IMR-90 (cell line): ENCODE data around the gene TEX2. TPM values are rescaled to one million over a fixed set of nuclear protein-coding genes. Genes with fewer than 3 reads are reported as not detected.

Source experiments
- ATAC-seq: fragments of 200-7000 bp; cut with Tn5 transposase; 2 replicates; pipeline ENCODE4 v1.9.1; 2020; ENCODE audit warnings: low read depth, mild to moderate bottlenecking, moderate library complexity
- BruUV-seq: library from RNA; stranded (reverse); fragments of 400-500 nt; replicated peaks from 2 replicates; lab custom pipeline; 2021; lab: Mats Ljungman, UMichigan
- CTCF ChIA-PET: fragments of 300-600 bp; formaldehyde crosslinking; extraction: SDS; loops from one replicate; lab custom pipeline; 2021; ENCODE audit warnings: antibody characterized with exemption; lab: Yijun Ruan, JAX
- POLR2A ChIA-PET: fragments of 300-600 bp; sonication (Branson Sonifier 250); formaldehyde crosslinking; loops from one replicate; lab custom pipeline; 2022; ENCODE audit warnings: antibody characterized with exemption; ENCODE audit not compliant: unreplicated experiment; lab: Charles Lee
- DNase-seq: peaks from one replicate; pipeline ENCODE4 v3.0.0; 2013
- H2AFZ ChIP-seq: replicated peaks from 2 replicates; pipeline ENCODE3; 2013; ENCODE audit warnings: low read length, mild to moderate bottlenecking; ENCODE audit not compliant: poor library complexity
- H2AK5ac ChIP-seq: 2 replicates; pipeline ENCODE4 v1.6.1; 2013; ENCODE audit warnings: low read depth, low read length, inconsistent platforms
- H2AK9ac ChIP-seq: replicated peaks from 2 replicates; pipeline ENCODE3; 2013; ENCODE audit warnings: mild to moderate bottlenecking, low read depth, low read length, moderate library complexity; ENCODE audit not compliant: poor library complexity
- H2BK120ac ChIP-seq: 2 replicates; pipeline ENCODE4 v1.6.1; 2013; ENCODE audit warnings: low read depth, low read length, inconsistent platforms
- H2BK15ac ChIP-seq: 3 replicates; pipeline ENCODE4 v1.6.1; 2013; ENCODE audit warnings: low read depth, low read length, inconsistent platforms
- H2BK20ac ChIP-seq: 2 replicates; pipeline ENCODE4 v1.6.1; 2013; ENCODE audit warnings: low read depth, mild to moderate bottlenecking, inconsistent platforms, low read length, moderate library complexity
- H2BK5ac ChIP-seq: 2 replicates; pipeline ENCODE4 v1.6.1; 2013; ENCODE audit warnings: mild to moderate bottlenecking, low read depth, low read length, inconsistent platforms; ENCODE audit not compliant: poor library complexity, severe bottlenecking
- H3K14ac ChIP-seq: replicated peaks from 2 replicates; pipeline ENCODE4 v1.6.1; 2013; ENCODE audit warnings: low read depth, low read length, inconsistent platforms
- H3K18ac ChIP-seq: 2 replicates; pipeline ENCODE4 v1.6.1; 2013; ENCODE audit warnings: low read depth, low read length, control low read depth
- H3K23ac ChIP-seq: 2 replicates; pipeline ENCODE4 v1.6.1; 2013; ENCODE audit warnings: low read depth, low read length, inconsistent platforms
- H3K27ac ChIP-seq: 2 replicates; pipeline ENCODE4 v1.5.1; 2013; ENCODE audit warnings: mild to moderate bottlenecking, control low read depth, low read length; ENCODE audit not compliant: insufficient read depth
- H3K27me3 ChIP-seq: 2 replicates; pipeline ENCODE4 v1.6.1; 2013; ENCODE audit warnings: low read length; ENCODE audit not compliant: control insufficient read depth, insufficient read depth
- H3K36me3 ChIP-seq: 2 replicates; pipeline ENCODE4 v1.6.1; 2013; ENCODE audit warnings: low read length, mixed read lengths; ENCODE audit not compliant: control insufficient read depth, insufficient read depth
- H3K4ac ChIP-seq: 2 replicates; pipeline ENCODE4 v1.6.1; 2013; ENCODE audit warnings: low read depth, low read length, inconsistent platforms
- H3K4me1 ChIP-seq: 2 replicates; pipeline ENCODE4 v1.6.1; 2013; ENCODE audit warnings: low read length, mixed read lengths; ENCODE audit not compliant: control insufficient read depth, insufficient read depth
- H3K4me2 ChIP-seq: 2 replicates; pipeline ENCODE4 v1.6.1; 2013; ENCODE audit warnings: low read depth, mild to moderate bottlenecking, control low read depth, low read length, moderate library complexity
- H3K4me3 ChIP-seq: 2 replicates; pipeline ENCODE4 v1.5.1; 2013; ENCODE audit warnings: low read depth, mild to moderate bottlenecking, control low read depth, low read length, moderate library complexity; ENCODE audit not compliant: insufficient read depth
- H3K56ac ChIP-seq: 2 replicates; pipeline ENCODE4 v1.6.1; 2013; ENCODE audit warnings: low read length, inconsistent platforms; ENCODE audit not compliant: insufficient read depth; ENCODE audit errors: extremely low read depth
- H3K79me1 ChIP-seq, 2 experiments: 2 replicates each; pipeline ENCODE4 v1.6.1; 2013; ENCODE audit warnings: low read length in 2 of 2, inconsistent platforms in 1 of 2, low read depth in 1 of 2
- H3K9ac ChIP-seq: 2 replicates; pipeline ENCODE4 v1.6.1; 2013; ENCODE audit warnings: low read depth, low read length, control low read depth
- H3K9me1 ChIP-seq: 2 replicates; pipeline ENCODE4 v1.6.1; 2013; ENCODE audit warnings: low read length, inconsistent platforms; ENCODE audit not compliant: insufficient read depth
- H3K9me3 ChIP-seq: 2 replicates; pipeline ENCODE4 v1.6.1; 2013; ENCODE audit warnings: low read length; ENCODE audit not compliant: control insufficient read depth, insufficient read depth
- H4K20me1 ChIP-seq: 2 replicates; pipeline ENCODE4 v1.6.1; 2013; ENCODE audit warnings: low read length, inconsistent platforms; ENCODE audit not compliant: insufficient read depth
- H4K5ac ChIP-seq: 2 replicates; pipeline ENCODE4 v1.6.1; 2013; ENCODE audit warnings: mild to moderate bottlenecking, low read depth, low read length, control low read depth
- H4K8ac ChIP-seq, 2 experiments: 2 replicates each; pipeline ENCODE4 v1.6.1; 2013; ENCODE audit warnings: low read depth in 2 of 2, low read length in 2 of 2, control low read depth in 1 of 2, inconsistent platforms in 1 of 2
- H4K91ac ChIP-seq: 2 replicates; pipeline ENCODE4 v1.6.1; 2013; ENCODE audit warnings: low read depth, low read length, inconsistent platforms; ENCODE audit not compliant: insufficient read depth
- CEBPB ChIP-seq: IDR thresholded peaks from 2 replicates; pipeline ENCODE4 v1.6.1; 2012; ENCODE audit warnings: low read depth, low read length, improper control_type of control experiment
- MAFK ChIP-seq: IDR thresholded peaks from 2 replicates; pipeline ENCODE4 v1.6.1; 2012; ENCODE audit warnings: low read depth, low read length, improper control_type of control experiment
- RAD21 ChIP-seq: IDR thresholded peaks from 2 replicates; pipeline ENCODE4 v1.6.1; 2012; ENCODE audit warnings: low read length, improper control_type of control experiment
- RFX5 ChIP-seq: IDR thresholded peaks from 2 replicates; pipeline ENCODE4 v1.8.0; 2012; ENCODE audit warnings: low read depth, mild to moderate bottlenecking, low read length, moderate library complexity
- WGBS, 2 experiments: methylation state at CpG; one replicate each; pipeline versions ENCODE4 v1.1.5 to v1.1.7; 2013; ENCODE audit warnings: missing lambda C conversion rate in 2 of 2; ENCODE audit not compliant: insufficient read length in 1 of 2; ENCODE audit errors: extremely low coverage in 2 of 2; 5-methylcytosine and 5-hydroxymethylcytosine counted together
- dilution Hi-C: fragments of 300-500 bp; cut with HindIII; formaldehyde crosslinking; loops from one replicate; pipeline ENCODE4 v1.14.3; 2018; ENCODE audit warnings: low sequenced_read_pairs; ENCODE audit not compliant: unreplicated experiment
- in situ Hi-C: fragments of 300-500 bp; cut with MboI; formaldehyde crosslinking; loops from 3 replicates; pipeline ENCODE4 v1.14.3; 2019; ENCODE audit warnings: low sequenced_read_pairs, inconsistent platforms, mixed read lengths
- intact Hi-C: fragments of 100-400 bp; cut with micrococcal nuclease; formaldehyde crosslinking; loops from 2 replicates; pipeline ENCODE4 v1.10.0; 2022
- polyA plus RNA-seq, 3 experiments: library from polyadenylated mRNA; depleted of rRNA; stranded (reverse); fragments of >200 nt; gene quantifications; 2 replicates each; pipeline ENCODE4 v1.2.3, GENCODE V29; 2012; ENCODE audit warnings: low replicate concordance in 1 of 3
- total RNA-seq: library from RNA; depleted of rRNA; stranded (reverse); fragments of >200 nt; gene quantifications from 2 replicates; pipeline ENCODE4 v1.2.3, GENCODE V29; 2012
- TF ChIP-seq, protein P1 (sequence below): fragments of 150-350 bp; IDR thresholded peaks from 2 replicates; pipeline ENCODE4 v1.6.1; 2017; ENCODE audit warnings: mild to moderate bottlenecking, antibody characterized with exemption, low read length, low read depth
- TF ChIP-seq, protein P2 (sequence below): conservative IDR thresholded peaks from 2 replicates; pipeline ENCODE4 v1.5.1; 2012; ENCODE audit warnings: mild to moderate bottlenecking, low read depth, low read length, improper control_type of control experiment

The TEX2 gene
- total and polyA plus RNA-seq, 2 of the 4 experiments (the other 2 are of a cell fraction) = 18.2 to 21.9 TPM

DNA sequence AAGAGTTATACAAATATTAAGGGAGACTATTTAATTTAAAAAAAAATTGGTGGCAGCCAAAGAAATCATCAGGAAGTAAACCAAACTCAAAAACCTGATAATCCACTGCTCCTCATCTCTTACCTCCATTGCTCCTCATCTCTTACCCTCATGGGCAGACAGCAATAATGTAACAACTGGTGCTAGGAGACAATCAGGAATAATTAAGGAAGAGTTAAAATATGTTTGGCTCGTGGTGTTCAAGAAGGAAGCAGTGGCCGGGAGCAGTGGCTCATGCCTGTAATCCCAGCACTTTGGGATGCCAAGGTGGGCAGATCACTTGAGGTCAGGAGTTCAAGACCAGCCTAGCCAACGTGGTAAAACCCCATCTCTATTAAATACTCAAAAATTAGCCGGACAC is 151.2 kb downstream of the TEX2 start:
- H3K4ac ChIP-seq = no peak overlapping the region
- H4K5ac ChIP-seq = no peak overlapping the region
- dilution Hi-C loops = no loop called here
- no peak overlapping the region for H2AK9ac ChIP-seq
- H2BK15ac ChIP-seq = no peak overlapping the region; the same call in 2 of the 3 replicates
- no peak overlapping the region for H2AFZ ChIP-seq
- DNase-seq = no peak
- H4K20me1 ChIP-seq = peaks cover 6% of the 10 kb centered on the region; the same call in 1 of the 2 replicates
- ATAC-seq = no peak
- H2BK20ac ChIP-seq = no peak overlapping the region
- H3K4me2 ChIP-seq = no peak overlapping the region
- BruUV-seq = no TSS peak
- no peak overlapping the region for H3K18ac ChIP-seq
- H3K14ac ChIP-seq = no peak overlapping the region
- no peak overlapping the region for H2AK5ac ChIP-seq
- no peaks in the 10 kb centered on the region for H3K36me3 ChIP-seq
- H4K8ac ChIP-seq = no peak overlapping the region
- H3K27ac ChIP-seq = no peak overlapping the region
- POLR2A ChIA-PET = no interaction called here
- no CpG with 5 or more reads among the region's 4 CpGs for WGBS, 2 experiments
- H3K4me3 ChIP-seq = no peak overlapping the region
- peaks cover 14% of the 10 kb centered on the region for H3K4me1 ChIP-seq
- H3K9me1 ChIP-seq = peaks cover 18% of the 10 kb centered on the region
- no peak overlapping the region for H4K91ac ChIP-seq
- CTCF ChIA-PET = interaction anchor here (0.6 kb wide), 1 partner anchor 468 kb away, joined by 3 read pairs; no protein-coding TSS in a partner anchor
- peaks cover 32 to 52% of the 10 kb centered on the region in 2 experiments for H3K79me1 ChIP-seq
- no peak overlapping the region for H3K56ac ChIP-seq
- intact Hi-C loops = no loop called here
- H2BK120ac ChIP-seq = no peak overlapping the region
- H3K9ac ChIP-seq = no peak overlapping the region
- in situ Hi-C loops = no loop called here
- TF ChIP-seq CEBPB (no peak), RAD21 (no peak), MAFK (no peak), RFX5 (no peak)
- TF ChIP-seq, protein P1, sequence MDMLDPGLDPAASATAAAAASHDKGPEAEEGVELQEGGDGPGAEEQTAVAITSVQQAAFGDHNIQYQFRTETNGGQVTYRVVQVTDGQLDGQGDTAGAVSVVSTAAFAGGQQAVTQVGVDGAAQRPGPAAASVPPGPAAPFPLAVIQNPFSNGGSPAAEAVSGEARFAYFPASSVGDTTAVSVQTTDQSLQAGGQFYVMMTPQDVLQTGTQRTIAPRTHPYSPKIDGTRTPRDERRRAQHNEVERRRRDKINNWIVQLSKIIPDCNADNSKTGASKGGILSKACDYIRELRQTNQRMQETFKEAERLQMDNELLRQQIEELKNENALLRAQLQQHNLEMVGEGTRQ = no peak
- TF ChIP-seq, protein P2, sequence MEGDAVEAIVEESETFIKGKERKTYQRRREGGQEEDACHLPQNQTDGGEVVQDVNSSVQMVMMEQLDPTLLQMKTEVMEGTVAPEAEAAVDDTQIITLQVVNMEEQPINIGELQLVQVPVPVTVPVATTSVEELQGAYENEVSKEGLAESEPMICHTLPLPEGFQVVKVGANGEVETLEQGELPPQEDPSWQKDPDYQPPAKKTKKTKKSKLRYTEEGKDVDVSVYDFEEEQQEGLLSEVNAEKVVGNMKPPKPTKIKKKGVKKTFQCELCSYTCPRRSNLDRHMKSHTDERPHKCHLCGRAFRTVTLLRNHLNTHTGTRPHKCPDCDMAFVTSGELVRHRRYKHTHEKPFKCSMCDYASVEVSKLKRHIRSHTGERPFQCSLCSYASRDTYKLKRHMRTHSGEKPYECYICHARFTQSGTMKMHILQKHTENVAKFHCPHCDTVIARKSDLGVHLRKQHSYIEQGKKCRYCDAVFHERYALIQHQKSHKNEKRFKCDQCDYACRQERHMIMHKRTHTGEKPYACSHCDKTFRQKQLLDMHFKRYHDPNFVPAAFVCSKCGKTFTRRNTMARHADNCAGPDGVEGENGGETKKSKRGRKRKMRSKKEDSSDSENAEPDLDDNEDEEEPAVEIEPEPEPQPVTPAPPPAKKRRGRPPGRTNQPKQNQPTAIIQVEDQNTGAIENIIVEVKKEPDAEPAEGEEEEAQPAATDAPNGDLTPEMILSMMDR = no peak
- H3K23ac ChIP-seq = no peak overlapping the region
- H3K27me3 ChIP-seq = no peaks in the 10 kb centered on the region
- no peaks in the 10 kb centered on the region for H3K9me3 ChIP-seq
- no peak overlapping the region for H2BK5ac ChIP-seq
